HG03097 (cell line): ENCODE results near the gene FAM83F.

ENCODE experiments used
- ATAC-seq: cut with Tn5 transposase; IDR thresholded peaks from one replicate; pipeline ENCODE4 v1.9.1; 2021; ENCODE audit not compliant: unreplicated experiment, low FRiP score

Gene FAM83F

DNA sequence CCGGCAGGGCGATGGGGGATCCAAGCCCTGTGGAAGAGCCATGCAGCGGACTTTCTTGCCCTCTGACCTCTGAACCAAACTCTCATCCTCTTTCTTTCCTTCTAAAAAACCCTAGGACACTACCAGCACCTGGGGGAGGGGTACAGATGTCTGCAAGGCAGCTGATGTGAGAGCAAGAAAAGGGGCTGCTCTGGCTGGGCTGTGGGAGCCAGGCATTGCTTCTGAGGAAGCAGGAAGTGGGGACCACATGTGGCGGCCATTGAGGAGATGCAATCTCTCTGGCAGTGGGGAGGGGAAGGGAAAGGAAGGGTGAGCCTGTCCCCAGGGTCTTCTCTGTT is 36.0 kb downstream of the FAM83F start:
- no peak for ATAC-seq

DNA sequence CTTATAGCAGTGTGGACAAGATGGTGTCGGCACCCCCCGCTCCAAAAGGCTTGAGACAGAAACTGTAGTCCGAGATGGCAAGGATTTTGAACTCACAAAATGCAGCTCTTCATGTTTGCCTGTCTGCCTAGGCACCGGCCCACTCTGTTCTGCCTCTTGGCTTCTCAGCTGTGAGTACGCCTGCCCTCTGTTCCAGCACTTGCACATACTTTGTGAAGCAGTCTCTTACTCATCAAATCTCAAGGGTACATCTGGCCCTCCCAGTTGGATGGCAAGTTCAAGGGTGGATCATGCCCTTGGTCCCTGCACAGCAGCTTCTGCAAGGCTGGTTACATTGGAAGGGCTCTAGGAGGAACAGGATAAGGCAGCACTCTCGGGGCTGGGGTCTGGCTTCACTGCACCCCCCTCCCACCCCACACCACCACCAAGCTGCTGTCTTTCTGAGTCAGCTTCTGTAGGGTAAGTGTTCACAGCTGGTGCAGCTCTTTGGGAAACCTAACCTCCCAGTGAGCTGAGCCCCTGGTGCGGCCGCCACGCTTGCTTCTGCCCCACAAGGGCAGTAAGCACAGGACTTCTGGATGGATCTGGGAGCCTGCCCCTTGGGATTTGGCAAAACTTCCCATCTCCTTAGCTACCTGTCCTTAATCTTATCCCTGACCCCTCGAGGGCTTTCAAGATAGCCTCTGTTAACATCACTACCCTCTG is 37.2 kb downstream of the FAM83F start:
- no peak for ATAC-seq

DNA sequence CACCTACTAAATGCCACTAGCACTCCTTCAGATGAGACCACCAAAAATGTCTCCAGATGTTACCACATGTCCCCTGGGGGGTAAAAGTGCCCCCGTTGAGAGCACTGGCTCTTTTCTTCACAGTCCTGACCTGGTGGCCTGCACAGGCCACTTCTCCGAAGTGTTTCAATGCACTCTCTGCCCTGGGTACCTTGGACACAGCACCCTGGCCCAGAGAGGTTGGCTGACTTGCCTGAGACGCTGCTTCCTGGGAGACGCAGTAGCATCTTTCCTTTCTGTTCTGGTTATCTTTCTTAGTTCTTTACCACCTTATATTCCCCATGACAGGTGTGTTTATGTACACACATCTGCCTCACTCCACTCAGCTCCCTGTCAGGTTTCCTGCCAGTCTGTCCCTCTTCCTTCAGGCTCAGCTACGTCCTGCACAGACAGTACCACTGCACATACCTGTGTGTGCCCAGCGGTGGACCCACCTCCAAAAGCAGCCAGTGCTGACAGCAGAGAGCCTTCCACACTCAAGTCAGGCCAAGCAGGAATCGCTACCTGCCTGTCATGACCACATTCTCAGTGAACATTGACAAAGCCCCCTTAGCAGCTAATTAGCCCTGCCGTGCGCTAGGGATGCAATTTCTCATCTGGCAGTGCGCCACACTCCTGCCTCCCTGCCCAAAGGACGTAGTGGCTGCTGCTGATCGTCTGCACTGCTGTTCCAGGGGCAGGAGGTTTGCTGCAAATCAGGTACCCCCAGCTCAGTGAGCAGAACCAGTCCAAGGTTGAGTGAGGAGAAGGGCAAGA is 39.0 kb downstream of the FAM83F start:
- no peak for ATAC-seq

DNA sequence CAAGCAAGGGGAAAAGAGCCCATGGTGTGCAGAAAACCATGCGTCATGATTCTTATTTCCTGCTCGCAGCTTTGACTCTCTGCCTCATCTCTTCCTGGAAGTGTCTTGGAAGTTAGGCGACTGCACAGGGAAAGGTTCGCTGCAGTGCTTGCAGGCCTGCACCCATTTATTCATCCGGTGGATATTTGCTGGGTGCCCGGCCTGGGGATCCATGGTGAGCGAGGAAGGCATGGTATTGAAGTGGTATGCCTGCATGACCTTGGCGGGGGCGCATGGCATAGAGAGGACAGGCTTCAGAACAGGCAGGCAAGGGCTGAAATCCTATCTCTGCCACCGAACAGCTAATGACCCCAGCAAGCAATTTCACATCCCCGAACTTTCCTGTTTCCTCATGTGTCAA is 40.6 kb downstream of the FAM83F start:
- ATAC-seq: no peak

DNA sequence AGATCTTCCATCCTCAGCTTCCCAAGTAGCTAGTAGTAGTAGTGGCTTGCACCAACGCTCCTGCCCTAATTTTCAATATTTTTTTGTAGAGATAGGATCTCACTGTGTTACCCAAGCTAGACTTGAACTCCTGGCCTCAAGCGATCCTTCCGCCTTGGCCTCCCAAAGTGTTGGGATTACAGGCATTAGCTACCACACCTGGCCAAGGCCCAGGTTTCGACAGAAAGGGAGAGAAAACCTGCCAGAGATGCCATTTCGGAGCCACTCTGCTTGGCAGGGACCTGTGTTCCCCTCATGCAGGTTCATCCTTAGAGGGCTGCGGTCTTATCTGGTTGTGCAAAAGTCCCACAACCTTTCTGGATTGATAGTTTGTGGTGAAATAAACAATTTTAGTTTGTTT is 41.4 kb downstream of the FAM83F start:
- ATAC-seq: no peak

DNA sequence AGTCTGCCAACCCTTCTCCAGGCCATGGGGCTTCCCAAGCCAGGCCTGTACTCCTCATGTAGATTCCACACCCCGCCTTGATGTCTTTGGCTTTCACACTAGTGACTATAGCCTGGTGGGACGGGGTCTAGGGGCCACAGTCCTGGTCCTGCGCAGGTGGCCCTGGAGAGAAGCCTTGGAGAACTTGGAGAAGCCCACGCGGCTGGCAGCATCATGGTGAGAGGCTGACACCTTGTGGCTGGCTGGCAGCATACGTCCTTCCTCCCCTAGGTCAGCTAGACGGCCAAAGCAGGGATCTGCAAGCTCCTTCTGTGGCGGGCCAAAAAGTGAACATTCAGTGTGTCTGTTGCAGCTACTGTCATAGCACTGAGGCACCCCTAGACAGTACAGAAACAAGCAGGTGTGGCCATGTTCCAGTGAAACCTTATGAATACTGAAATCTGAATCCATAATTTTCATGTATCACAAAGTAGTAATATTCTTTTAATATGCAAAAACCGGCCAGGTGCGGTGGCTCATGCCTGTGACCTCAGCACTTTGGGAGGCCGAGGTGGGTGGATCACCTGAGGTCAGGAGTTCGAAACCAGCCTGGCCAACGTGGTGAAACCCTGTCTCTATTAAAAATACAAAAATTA is 42.0 kb downstream of the FAM83F start:
- ATAC-seq: no peak

DNA sequence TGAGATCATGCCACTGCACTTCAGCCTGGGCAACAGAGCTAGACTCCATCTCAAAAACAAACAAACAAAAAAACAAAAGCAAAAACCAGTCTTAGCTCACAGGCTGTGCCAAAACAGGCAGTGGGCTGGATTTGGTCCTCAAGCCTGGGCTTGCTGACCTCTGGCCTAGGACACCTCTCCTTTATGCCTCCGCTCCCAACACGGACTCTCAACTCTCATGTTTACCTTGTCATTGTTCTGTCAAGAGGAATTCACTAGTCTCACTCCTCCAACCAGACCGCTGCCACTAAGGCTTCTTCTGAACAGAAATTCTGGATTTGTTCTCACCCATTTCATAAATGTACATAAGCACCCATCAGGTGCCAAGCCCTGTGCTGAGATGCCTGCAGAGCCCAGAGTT is 42.6 kb downstream of the FAM83F start:
- no peak for ATAC-seq

DNA sequence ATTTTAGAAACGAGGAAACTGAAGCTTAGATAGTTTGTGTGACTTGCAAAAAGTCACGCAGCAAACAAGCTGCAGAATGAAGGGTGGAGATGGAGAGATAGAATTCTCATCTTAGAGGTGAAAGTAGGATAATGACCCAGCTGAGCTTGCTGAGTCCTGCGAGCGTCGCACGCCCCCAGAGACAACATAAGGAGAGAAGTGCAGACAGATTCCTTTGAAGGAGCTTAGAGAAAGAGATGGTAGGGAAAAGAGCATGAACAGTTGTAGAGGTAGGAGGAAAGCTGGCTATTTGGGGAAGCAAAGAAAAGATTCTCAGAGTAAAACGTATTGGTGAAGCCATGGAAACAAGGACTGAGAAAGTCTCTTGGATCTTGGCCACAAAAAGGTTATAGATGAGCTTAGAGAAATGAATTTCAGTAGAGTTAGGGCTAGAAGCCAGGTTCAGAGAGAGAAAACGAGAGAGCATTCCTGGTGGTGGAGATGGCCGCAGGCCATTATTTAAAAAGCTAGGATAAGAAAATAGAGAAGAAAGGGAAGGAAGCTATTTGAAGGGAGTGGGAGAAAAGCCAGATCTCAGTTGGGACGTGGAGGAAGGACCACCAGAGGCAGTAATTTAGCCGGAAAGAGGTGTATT is 44.8 kb downstream of the FAM83F start:
- ATAC-seq: no peak

DNA sequence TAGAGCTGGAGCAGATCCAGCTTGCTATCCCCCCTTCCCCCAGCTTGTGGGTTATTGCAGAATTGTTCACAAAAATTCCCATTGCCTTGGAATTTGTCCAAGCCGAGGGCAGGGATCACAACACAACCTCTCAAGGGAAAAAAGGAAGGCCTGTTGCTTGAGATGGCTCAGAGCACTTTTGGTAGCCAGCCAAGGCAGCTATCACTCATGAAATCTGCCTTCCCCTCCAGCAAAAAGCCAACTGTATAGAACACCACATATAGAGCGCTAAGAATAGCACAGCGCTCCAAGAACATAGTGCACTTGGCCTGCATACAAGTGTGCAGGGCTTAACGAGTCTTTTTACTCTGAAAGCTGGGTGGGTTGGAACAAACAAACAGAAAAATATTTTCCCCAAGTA is 46.2 kb downstream of the FAM83F start:
- ATAC-seq: no peak

DNA sequence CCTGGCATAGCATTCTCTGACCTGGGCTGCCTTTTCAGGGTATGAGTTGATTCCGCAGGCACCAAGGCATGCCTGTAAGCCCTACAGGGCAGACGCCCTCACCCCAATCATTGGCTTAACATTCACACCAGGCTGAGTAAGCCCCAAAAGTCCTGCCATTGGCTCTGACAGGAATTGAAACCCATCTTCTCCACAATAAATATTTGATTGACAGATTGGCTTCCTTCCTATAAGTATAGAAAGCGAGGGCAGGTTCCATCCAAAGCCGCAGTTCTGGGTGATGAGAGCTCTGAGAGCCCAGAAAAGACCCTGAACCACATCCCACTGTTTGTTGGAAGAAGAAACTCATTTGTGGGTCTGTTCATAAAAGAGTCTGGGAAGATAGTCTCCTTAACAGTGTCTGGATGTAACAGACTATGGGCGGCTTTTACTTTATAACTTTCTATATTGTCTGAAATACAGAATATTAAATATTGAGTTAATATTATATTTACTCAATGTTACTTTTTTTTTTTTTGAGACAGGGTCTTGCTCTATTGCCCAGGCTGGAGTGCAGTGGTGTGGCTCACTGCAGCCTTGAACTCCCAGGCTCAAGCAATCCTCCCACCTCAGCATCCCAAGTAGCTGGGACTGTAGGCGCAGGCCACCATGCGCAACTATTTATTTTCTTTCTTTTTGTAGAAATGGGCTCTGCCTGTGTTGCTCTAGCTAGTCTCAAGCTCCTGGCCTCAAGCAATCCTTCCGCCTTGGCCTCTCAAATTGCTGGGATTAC is 46.8 kb downstream of the FAM83F start:
- ATAC-seq: no peak

DNA sequence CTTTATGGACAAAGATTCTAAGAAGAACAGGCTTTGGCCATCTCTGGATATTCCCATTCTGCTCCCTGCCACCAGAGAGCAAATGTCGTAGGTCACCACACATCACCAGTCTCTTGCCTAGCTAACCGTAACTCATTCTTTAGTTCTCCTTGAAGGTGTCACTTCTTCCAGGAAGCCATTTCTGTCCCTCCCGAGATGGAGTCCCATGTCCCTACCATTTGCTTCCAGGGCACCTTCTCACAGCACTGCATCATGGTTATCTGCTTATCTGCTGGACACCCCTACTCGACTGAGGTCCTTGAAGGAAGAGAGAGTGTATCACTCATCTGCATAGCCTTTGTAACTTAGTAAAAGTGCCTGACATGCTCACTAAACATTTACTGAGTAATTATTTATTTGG is 47.6 kb downstream of the FAM83F start:
- no peak for ATAC-seq

DNA sequence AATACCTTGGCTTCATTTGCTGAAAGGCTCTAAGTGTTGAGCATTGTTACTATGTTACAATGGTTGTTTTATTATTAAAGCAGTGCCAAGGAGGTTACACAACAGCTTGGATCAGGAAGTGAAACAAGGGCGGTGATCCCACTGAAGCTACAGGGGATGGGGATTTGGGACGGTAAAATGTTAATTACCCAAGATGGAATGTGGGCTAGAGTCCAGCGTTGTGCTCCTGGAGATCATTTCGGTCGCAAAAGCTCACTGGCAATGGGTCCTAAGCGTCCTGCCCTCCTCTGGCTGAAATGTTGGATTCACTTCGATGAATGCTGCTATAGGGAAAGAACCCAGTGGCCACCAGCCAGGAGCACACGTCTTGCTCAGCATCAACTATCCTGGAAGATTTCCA is 48.3 kb downstream of the FAM83F start:
- ATAC-seq: no peak

DNA sequence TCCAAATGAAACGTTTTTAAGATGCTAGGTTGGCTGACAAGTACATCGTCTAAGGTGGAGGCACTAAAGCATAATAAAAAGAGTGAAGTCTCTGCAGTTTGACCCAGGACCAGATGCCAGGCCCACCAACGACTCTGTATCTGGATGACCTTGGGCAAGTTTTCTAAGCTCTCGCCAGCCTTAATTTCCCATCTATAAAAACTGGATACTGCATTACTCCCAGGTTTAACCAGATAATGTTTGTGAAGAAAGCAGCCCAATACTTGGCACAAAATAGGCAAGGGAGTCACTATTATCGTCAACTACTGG is 49.0 kb downstream of the FAM83F start:
- no peak for ATAC-seq

DNA sequence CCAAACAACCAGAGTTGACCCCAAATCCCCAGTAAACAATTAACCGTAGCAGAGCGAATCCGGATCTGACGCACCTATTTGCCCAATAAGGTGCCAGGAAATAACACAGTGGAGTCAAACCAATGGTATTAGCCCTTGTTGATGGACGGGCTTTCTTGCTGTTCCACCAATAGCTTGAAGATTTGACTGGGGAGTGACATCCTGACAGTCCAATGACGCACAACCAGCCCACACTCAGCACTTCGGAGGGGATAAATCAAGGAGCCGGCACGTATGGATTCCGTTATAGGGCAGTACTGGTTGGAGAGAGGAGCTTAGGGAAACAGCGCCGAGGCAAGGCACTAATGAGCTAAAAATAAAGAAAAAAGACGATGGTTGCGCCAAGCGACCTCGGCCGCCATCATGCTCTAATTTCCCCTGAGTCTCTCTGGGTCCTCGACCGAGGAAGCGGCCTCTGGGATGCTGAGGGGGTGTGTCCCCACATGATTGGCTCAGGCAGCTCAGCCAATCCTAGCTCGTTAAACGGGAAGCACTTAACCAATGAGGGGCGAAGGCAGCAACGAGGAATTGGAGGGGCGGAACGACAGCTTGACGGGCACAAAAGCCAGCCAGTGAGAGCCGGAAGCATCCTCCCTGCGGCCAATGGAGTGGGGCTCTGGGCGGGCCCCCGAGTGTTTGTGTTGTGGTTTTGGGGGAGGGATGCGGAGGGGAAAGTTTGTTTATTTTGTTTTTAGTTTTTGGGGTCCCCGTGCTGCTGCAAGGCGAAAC is 49.5 kb downstream of the FAM83F start:
- ATAC-seq: peak; percentile 80

DNA sequence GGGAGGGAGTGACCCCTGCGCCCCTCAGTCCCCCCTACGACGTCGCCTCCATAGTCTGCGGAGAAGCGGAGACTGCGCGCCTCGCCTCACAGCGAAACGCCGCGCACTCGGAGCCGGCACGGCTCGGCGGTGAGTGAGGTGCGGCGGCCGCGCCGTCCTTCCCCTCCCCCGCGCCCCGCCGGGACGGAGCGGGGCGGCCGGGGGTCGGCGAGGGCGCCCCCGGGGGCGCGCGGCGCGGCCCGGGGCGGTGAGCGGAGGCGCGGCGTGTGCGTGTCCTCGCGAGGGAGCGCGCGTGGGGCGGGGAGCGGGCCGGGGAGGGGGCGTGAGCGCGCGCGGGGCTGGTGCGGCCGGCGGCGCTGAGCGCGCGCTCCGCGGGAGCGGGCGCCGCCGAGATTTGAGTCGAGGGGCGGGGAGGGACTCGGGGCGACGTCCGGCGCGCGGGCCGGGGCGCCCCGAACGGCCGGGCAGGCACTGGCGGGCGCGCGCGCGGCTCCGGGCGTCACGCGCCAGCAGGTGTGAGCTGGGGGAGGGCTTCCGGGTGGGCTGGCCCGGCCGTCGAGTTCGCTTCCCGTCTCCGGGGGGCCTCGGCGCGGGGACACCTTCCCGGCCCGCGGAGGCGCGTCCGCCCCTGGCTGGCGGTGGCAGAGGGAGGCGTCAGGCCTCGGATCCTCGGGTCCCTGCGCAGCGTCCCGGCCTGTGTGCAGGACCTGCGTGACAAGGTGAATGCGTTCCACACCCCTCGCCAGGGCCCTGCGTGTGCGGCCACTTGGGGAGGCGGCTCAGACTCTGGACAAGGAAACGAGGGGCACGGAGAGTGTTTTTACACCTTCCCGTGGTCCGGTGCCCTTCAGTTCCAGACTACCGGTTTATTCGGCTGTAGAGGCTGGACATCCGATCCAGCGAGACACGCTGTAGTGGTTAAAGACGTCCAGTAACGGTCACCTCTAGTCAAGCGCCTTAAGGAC is 50.4 kb downstream of the FAM83F start:
- ATAC-seq: peak; percentile 24

DNA sequence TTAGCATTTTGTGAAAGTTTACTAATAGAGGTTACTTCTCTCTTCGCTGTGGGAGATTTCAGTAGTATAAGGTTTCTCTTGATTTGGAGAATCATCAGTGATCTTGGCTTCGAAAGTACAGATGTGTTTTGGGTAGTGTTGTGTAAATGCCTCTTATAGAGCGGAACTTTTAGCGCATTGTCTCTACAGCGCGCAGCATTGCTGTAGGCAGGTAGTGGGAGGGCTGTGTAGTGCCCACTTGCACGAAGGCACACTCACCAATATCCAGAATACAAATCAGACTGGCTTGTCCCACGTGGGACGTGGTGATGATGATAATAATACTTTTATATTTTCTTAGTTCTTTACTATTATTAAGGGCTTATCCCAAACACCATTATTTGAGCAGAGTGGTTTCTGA is 51.4 kb downstream of the FAM83F start:
- no peak for ATAC-seq

DNA sequence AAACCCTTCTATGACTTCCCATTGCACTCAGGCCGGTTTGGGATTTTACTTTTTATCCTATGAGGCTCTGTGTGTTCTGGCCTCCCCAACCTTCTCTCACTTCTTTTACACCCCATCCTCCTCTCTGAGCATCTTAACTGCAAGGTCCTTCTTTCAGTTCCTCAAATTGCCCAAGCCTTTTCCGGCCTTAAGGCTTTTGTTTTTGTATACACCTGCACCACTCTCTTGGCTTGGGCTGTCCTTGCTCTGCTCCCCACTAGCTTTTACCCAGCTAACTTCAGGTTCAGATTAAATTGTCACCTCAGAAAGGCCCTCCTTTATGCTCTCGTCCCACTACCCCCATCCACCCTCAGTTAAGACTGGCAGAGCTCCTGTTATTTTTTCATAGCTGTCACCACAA is 55.5 kb downstream of the FAM83F start:
- ATAC-seq: peak; percentile 79

DNA sequence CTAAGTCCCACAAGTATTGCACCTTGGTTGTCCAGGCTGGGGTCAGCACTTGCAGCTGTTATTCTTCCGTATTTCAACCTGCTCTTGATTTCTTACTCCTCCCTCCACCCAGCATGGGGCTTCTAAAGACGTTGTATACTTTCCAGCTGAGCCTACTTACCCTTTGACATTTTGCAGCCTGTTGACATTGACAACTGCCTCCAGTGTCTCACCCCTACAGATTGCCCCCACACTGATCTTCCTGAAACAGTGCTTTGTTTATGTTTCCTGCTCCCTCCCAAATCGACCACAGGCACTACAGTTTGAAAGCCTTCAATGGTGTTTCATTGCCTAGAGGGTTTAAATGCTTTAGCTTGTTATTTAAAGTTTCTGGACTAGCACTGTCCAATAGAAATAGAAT is 56.6 kb downstream of the FAM83F start:
- no peak for ATAC-seq

DNA sequence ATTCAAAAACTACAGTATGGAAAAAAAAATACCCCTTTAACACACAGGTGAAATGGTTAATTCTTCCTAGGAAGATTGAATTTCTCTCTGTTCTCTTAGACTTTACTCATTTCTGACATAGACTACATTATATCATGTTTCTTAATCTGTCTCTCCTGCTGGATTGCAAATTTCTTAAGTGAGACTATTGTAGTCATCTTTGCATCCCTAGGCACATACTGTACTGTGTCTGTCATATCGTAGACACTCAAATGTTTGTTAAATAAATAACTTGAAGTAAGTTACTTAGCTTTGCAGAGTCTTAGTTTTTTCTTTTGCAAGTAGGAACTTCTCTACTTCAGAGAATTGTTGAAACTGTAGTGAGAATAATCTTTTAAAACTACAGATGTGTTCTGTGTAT is 58.7 kb downstream of the FAM83F start:
- ATAC-seq: no peak
